Measurements from ENCODE around the gene MOCS1.

Gene MOCS1

DNA sequence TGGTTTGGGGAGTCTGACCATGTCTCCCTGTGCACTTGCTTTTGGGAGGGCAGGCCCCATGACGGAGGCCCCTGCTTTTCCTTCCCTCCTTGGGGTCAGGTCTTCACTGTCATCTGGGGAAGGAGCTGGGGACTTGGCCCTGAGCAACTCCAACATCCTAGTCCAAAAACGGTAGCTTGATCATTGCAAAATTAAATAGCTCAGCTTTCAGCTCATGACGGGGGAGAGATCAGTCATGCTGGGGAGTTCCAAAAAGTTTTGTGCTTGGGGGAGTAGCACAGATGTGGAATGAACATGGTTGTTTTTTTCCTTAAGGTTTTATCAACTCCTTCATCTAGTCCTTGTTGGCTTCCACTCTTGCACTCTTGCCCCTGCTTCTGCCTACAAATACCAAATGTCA, 60.8 kb downstream of the MOCS1 start:
- peaks cover 11% of the 10 kb centered on the region; the same call in 1 of the 2 replicates for H3K27me3 ChIP-seq (ENCODE audit: low read depth, low read length)
- TF ChIP-seq EZH2phosphoT487 (IDR thresholded peaks at IDR 0.05; ENCODE audit: low read depth): no peak
- TF ChIP-seq, protein P1, sequence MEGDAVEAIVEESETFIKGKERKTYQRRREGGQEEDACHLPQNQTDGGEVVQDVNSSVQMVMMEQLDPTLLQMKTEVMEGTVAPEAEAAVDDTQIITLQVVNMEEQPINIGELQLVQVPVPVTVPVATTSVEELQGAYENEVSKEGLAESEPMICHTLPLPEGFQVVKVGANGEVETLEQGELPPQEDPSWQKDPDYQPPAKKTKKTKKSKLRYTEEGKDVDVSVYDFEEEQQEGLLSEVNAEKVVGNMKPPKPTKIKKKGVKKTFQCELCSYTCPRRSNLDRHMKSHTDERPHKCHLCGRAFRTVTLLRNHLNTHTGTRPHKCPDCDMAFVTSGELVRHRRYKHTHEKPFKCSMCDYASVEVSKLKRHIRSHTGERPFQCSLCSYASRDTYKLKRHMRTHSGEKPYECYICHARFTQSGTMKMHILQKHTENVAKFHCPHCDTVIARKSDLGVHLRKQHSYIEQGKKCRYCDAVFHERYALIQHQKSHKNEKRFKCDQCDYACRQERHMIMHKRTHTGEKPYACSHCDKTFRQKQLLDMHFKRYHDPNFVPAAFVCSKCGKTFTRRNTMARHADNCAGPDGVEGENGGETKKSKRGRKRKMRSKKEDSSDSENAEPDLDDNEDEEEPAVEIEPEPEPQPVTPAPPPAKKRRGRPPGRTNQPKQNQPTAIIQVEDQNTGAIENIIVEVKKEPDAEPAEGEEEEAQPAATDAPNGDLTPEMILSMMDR (IDR thresholded peaks at IDR 0.05; ENCODE audit: low read depth, low read length): no peak
- no peak overlapping the region for H2AFZ ChIP-seq (ENCODE audit: low read depth, low read length)

DNA sequence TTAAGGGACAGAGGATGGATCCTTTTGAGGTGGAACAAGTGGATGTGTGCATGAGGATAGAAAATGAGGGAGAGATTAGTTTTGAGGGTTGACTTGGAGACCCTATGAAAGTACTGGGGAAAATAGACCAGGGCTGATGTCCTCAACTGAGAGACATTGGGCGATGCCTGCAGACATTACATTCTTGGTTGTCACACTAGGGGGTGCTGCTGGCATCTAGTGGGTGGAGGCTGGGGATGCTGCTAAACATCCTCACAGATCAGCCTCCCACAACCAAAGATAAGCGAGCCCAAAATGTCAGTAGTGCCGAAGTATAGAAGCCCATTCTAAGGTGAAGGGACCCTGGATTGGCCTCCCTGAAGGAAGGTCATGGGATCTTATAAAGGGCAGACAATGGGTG, 63.3 kb downstream of the MOCS1 start:
- H2AFZ ChIP-seq (ENCODE audit: low read depth, low read length): no peak overlapping the region
- no peak overlapping the region for H3K4me2 ChIP-seq (ENCODE audit: low read length)
- no peaks in the 10 kb centered on the region for H3K36me3 ChIP-seq (replicated peaks; ENCODE audit: low read depth, low read length)
- H3K9me3 ChIP-seq (ENCODE audit: insufficient read depth, low read length): no peaks in the 10 kb centered on the region
- H3K27me3 ChIP-seq (ENCODE audit: low read depth, low read length): peaks cover 20% of the 10 kb centered on the region; the same call in 1 of the 2 replicates
- H3K4me3 ChIP-seq (ENCODE audit: low read length): no peak overlapping the region
- H3K4me1 ChIP-seq (ENCODE audit: low read length): no peaks in the 10 kb centered on the region
- H3K27ac ChIP-seq (ENCODE audit: low read length): no peak overlapping the region
- TF ChIP-seq, protein P1 (IDR thresholded peaks at IDR 0.05; ENCODE audit: low read depth, low read length): peak; percentile 44
- TF ChIP-seq EZH2phosphoT487 (IDR thresholded peaks at IDR 0.05; ENCODE audit: low read depth): no peak
- no peak overlapping the region for H3K9ac ChIP-seq (ENCODE audit: low read length)
- no peaks in the 10 kb centered on the region for H3K79me2 ChIP-seq (ENCODE audit: low read length)
- H4K20me1 ChIP-seq (ENCODE audit: insufficient read depth, low read length): no peaks in the 10 kb centered on the region

More for the DNA sequence above, 60.8 kb downstream of the MOCS1 start:
- no peak overlapping the region for H3K4me3 ChIP-seq (ENCODE audit: low read length)
- H3K4me2 ChIP-seq (ENCODE audit: low read length): no peak overlapping the region
- H3K9ac ChIP-seq (ENCODE audit: low read length): no peak overlapping the region
- no peaks in the 10 kb centered on the region for H3K79me2 ChIP-seq (ENCODE audit: low read length)
- no peaks in the 10 kb centered on the region for H3K4me1 ChIP-seq (ENCODE audit: low read length)
- no peaks in the 10 kb centered on the region for H3K9me3 ChIP-seq (ENCODE audit: insufficient read depth, low read length)
- no peaks in the 10 kb centered on the region for H3K36me3 ChIP-seq (replicated peaks; ENCODE audit: low read depth, low read length)
- H4K20me1 ChIP-seq (ENCODE audit: insufficient read depth, low read length): no peaks in the 10 kb centered on the region
- H3K27ac ChIP-seq (ENCODE audit: low read length): no peak overlapping the region

DNA sequence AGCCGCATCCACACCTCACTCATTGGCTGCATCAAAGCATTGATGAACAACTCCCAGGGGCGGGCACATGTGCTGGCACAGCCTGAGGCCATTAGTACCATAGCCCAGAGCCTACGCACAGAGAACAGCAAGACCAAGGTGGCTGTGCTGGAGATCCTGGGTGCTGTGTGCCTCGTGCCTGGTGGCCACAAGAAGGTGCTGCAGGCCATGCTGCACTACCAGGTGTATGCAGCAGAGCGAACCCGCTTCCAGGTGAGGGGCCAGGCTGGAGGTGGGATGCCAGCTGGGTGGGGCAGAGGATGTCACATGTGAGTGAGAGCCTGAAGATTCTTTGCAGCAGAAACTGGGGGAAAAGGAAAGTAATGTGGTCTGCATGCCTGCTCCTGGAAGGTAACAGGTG, 66.7 kb downstream of the MOCS1 start:
- no peaks in the 10 kb centered on the region for H3K4me1 ChIP-seq (ENCODE audit: low read length)
- no peak overlapping the region for H3K27ac ChIP-seq (ENCODE audit: low read length)
- no peak overlapping the region for H3K4me3 ChIP-seq (ENCODE audit: low read length)
- H3K4me2 ChIP-seq (ENCODE audit: low read length): no peak overlapping the region
- no peaks in the 10 kb centered on the region for H3K79me2 ChIP-seq (ENCODE audit: low read length)
- no peak overlapping the region for H2AFZ ChIP-seq (ENCODE audit: low read depth, low read length)
- peaks cover 9% of the 10 kb centered on the region; the same call in 1 of the 2 replicates for H3K27me3 ChIP-seq (ENCODE audit: low read depth, low read length)
- no peaks in the 10 kb centered on the region for H3K9me3 ChIP-seq (ENCODE audit: insufficient read depth, low read length)
- H3K9ac ChIP-seq (ENCODE audit: low read length): no peak overlapping the region
- no peaks in the 10 kb centered on the region for H4K20me1 ChIP-seq (ENCODE audit: insufficient read depth, low read length)
- TF ChIP-seq EZH2phosphoT487 (IDR thresholded peaks at IDR 0.05; ENCODE audit: low read depth): no peak
- TF ChIP-seq, protein P1 (IDR thresholded peaks at IDR 0.05; ENCODE audit: low read depth, low read length): peak; percentile 42
- no peaks in the 10 kb centered on the region for H3K36me3 ChIP-seq (replicated peaks; ENCODE audit: low read depth, low read length)

DNA sequence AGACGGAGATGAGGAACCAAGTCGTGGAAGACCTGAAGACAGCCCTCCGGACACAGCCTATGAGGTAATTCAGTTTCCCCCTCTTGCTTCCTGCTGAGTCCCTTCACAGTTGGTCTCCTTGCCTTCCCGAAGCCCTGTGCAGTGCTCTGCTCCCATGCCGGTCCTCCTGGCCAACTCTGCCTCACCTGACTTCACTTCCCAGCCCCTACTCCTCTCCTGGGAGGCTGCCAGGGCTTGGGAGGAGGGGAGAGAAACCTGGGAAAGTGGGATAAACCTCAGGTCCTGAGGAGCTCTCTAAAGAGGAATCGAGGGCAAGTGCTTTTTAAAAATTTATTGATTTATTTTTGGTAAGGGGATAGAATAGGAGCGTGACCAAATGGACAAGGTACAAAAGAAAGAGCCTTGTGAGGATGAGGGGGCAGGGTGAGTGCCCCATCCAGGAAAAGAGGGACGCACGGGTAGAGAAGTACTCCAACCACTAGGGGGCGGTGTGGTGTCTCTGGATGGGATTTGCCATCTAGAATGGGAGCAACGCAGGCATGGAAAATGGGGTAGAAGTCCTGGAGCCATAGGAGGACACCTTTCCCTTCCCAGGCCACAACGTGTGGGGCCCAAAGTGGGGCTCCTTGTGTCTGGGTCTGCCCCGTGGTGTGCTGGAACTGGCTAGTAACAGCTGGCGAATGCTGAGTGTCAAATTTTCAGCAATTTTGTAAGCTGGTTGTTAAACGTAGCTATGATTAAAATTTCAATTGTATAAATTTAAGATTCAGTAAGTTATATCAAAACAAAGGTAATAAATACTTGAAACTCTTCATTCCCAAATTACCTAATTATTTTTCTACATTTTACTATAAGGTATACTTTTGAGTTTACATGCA, 69.0 kb downstream of the MOCS1 start:
- Histone ChIP-seq H3K79me2 (ENCODE audit: low read length) (no peaks in the 10 kb centered on the region), H2AFZ (ENCODE audit: low read depth, low read length) (peak overlapping the region; percentile 97), H3K4me2 (ENCODE audit: low read length) (peak overlapping the region; percentile 80), H3K4me3 (ENCODE audit: low read length) (peak overlapping the region; percentile 65), H3K4me1 (ENCODE audit: low read length) (no peaks in the 10 kb centered on the region), H3K9ac (ENCODE audit: low read length) (no peak overlapping the region), H4K20me1 (ENCODE audit: insufficient read depth, low read length) (no peaks in the 10 kb centered on the region), H3K36me3 (replicated peaks; ENCODE audit: low read depth, low read length) (no peaks in the 10 kb centered on the region), H3K27ac (ENCODE audit: low read length) (no peak overlapping the region), H3K9me3 (ENCODE audit: insufficient read depth, low read length) (no peaks in the 10 kb centered on the region), H3K27me3 (ENCODE audit: low read depth, low read length) (peaks cover 20% of the 10 kb centered on the region)
- TF ChIP-seq, protein P1 (IDR thresholded peaks at IDR 0.05; ENCODE audit: low read depth, low read length): peak; percentile 97
- TF ChIP-seq EZH2phosphoT487 (IDR thresholded peaks at IDR 0.05; ENCODE audit: low read depth): no peak

Data from OCI-LY3 (cell line).